Ishikawa (cell line): ENCODE data around the gene OMA1.

ENCODE experiments used
- CEBPB ChIP-seq: IDR thresholded peaks from 2 replicates; pipeline ENCODE4 v1.6.1; 2012
- CREB1 ChIP-seq: IDR thresholded peaks from 2 replicates; pipeline ENCODE4 v1.6.1; 2012; ENCODE audit warnings: low read depth
- EGR1 ChIP-seq: IDR thresholded peaks from 2 replicates; pipeline ENCODE4 v1.6.1; 2012
- EP300 ChIP-seq: IDR thresholded peaks from 2 replicates; pipeline ENCODE4 v1.6.1; 2012; ENCODE audit warnings: borderline replicate concordance
- FOXM1 ChIP-seq: IDR thresholded peaks from 2 replicates; pipeline ENCODE4 v1.6.1; 2012; ENCODE audit warnings: low read depth, borderline replicate concordance
- MAX ChIP-seq: IDR thresholded peaks from 2 replicates; pipeline ENCODE4 v1.6.1; 2012
- NFIC ChIP-seq: IDR thresholded peaks from 2 replicates; pipeline ENCODE4 v1.6.1; 2012
- RAD21 ChIP-seq: IDR thresholded peaks from 2 replicates; pipeline ENCODE4 v1.6.1; 2012; ENCODE audit warnings: low read depth
- REST ChIP-seq: IDR thresholded peaks from 2 replicates; pipeline ENCODE4 v1.6.1; 2012; ENCODE audit warnings: low read depth, mild to moderate bottlenecking
- TAF1 ChIP-seq: IDR thresholded peaks from 2 replicates; pipeline ENCODE4 v1.6.1; 2012; ENCODE audit warnings: low read depth, mild to moderate bottlenecking
- TEAD4 ChIP-seq: IDR thresholded peaks from 2 replicates; pipeline ENCODE4 v1.6.1; 2012
- USF1 ChIP-seq: IDR thresholded peaks from 2 replicates; pipeline ENCODE4 v1.6.1; 2012
- YY1 ChIP-seq: IDR thresholded peaks from 2 replicates; pipeline ENCODE4 v1.6.1; 2012; ENCODE audit warnings: low read depth
- ZBTB7A ChIP-seq: IDR thresholded peaks from 2 replicates; pipeline ENCODE4 v1.6.1; 2012; ENCODE audit warnings: low read depth

- no peak for TF ChIP-seq MAX
- TF ChIP-seq REST, result no peak
- TF ChIP-seq YY1, result no peak
- no peak for TF ChIP-seq NFIC
- TF ChIP-seq USF1, result no peak
- TF ChIP-seq EP300, result no peak
- TF ChIP-seq RAD21, result no peak
- no peak for TF ChIP-seq ZBTB7A
- no peak for TF ChIP-seq EGR1
- no peak for TF ChIP-seq FOXM1
- TF ChIP-seq CEBPB, result no peak
- TF ChIP-seq TAF1, result no peak
- no peak for TF ChIP-seq TEAD4
- no peak for TF ChIP-seq CREB1
These were observed 15.1 kb upstream of the OMA1 start for GRCh38 chr1:58561633-58562032.
